Esophagus mucosa (tissue), 1 donor: Measurements from ENCODE around the gene PPCS. TPM values are rescaled to one million over a fixed set of nuclear protein-coding genes. Genes with fewer than 3 reads are reported as not detected.

Experiments
- ATAC-seq: fragments of 200-7000 bp; cut with Tn5 transposase; one replicate; pipeline ENCODE4 v1.9.1; 2020
- total RNA-seq: library from RNA; stranded (reverse); gene quantifications from one replicate; pipeline ENCODE4 v1.2.4, GENCODE V29; 2023
- donor health status: DM: yes; HTN: yes; CAD: no.

Gene PPCS
- 58.9 TPM for total RNA-seq

DNA sequence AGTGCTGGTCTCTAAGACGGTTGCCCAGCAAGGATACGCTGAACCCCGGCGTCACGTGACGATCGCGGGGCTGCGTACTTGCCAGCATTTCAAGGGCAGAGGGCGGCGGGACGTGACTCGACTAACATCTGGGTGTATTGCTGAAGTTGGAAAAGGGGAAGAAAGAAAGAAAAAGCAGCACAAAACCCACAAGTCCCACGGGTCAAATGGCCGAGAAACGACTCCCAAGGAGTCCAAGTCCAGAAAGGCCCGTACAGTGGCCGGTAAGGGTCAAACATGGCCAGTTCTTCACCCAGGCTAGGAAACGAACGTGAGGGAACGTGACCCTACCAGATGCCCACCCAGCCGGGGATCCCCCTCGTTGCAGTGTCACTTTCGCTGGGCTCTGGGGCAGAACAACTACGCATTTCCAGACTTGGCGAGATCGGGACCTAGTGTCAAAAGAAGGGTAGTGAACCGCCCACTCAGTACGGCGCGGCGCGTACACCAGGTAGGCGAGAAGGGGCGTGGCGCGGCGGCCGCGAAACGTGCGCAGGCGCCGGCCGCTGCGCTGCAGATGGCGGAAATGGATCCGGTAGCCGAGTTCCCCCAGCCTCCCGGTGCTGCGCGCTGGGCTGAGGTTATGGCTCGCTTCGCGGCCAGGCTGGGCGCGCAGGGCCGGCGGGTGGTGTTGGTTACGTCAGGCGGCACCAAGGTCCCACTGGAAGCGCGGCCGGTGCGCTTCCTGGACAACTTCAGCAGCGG is at the start of gene PPCS, which contains the start of gene ZMYND12:
Gene PPCS (plus strand): TSS at position 534 of the 744 bp plus-strand sequence. CDS start 23 bp downstream, at position 557.
Gene ZMYND12 (minus strand): TSS at position 13 of the 744 bp plus-strand sequence. CDS start 25 bp downstream, outside the sequence.
- ATAC-seq, result peak; percentile 97

- ATAC-seq, result no peak
These were observed 41.5 kb upstream of the PPCS start for GRCh38 chr1:42414551-42415496.

GRCh38 chr1:42417166-42417565 is 39.2 kb upstream of the PPCS start:
- no peak for ATAC-seq

GRCh38 chr1:42418516-42418915 is 37.8 kb upstream of the PPCS start:
- ATAC-seq, result no peak

GRCh38 chr1:42419126-42419821 is 37.1 kb upstream of the PPCS start:
- no peak for ATAC-seq

GRCh38 chr1:42420121-42420520 is 36.2 kb upstream of the PPCS start:
- ATAC-seq, result no peak

DNA sequence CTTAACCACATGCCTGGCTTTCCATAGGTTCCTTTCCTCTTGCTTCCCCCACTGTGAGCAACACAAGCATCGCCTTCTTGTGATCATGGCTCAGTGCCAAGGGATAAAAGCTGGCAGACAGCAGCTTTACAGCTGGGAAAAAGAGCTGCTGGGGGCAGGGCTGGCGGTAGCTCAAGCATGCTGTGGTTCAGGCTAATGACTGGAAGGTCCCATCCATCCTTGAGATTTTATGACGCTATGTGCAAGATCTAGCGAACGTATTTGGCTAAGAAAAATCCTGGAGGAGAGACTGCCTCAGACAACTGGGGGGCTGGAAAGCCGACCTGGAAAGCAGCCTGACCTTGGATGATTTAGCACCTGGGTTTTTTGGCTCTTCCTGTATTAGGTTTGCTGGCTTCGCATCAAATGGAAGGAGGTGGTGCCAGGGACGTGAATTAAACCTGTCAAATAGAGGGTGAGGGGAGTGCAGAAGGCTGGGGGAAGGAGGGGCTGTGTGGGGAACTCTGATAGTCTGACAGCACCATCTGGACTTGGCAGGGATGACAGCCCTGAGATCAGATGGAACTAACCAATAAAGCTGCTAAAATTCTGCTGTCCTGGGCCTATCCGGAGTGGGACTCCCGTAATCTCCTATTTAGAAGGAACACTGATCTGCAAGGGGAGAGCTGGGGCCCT is 35.3 kb upstream of the PPCS start:
- no peak for ATAC-seq

GRCh38 chr1:42422737-42423136 is 33.6 kb upstream of the PPCS start:
- ATAC-seq, result no peak

GRCh38 chr1:42423681-42424080 is 32.7 kb upstream of the PPCS start:
- no peak for ATAC-seq

DNA sequence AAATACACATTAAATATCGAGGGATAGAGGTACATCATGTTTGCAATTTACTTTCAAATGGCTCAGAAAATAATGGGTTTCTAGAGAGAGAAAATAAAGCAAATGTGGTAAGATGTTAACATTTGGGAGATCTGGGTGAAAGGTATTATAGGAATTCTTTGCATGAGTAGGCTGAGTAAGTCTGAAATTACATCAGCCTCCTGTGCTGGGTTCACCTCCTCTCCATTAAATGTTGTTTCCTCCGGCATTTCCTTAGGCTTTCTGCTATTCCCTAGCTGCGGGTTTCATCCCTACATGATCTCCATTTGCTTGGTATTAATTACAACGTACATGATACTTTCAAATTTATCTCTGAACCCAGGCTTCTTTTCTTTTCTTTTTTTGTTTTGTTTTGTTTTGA is 32.1 kb upstream of the PPCS start:
- ATAC-seq, result no peak

DNA sequence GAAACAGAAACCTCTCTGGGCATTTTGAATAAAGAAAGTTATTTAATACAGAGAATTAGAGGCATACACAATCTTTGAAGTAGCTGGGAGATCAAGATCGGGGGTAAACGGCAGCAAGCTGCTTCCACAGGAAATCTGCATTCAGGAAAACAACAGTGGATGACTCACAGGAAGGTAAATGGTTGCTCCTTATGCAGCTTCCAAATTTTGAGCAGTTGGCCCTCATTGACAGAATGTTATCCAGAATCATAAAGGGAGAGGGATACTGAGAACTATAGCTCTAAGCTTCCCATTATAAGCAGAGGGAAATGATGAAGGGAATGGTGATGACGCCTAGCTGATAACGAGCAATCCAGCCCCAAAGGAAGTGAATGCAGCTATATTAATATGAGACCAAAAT is 29.1 kb upstream of the PPCS start:
- ATAC-seq, result no peak

DNA sequence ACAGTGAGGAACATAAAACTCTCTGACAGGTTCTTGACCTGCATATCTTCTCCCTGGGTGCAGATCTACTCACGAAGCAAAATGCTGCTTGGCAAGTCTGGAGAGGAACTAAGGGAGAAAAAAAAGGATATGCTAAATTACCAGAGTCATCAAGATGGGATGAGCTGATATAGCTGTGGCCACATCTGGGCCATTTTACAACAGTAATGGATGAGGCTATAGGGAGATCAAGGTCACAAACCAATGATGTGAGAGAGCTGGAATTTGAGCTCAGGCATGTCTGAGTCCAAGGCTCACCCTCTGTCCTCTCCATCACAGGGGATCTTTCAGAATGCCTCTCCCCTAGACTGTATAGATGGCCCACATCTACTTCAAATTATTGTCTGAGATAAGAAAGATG is 26.7 kb upstream of the PPCS start:
- no peak for ATAC-seq

GRCh38 chr1:42430286-42431135 is 25.8 kb upstream of the PPCS start:
- no peak for ATAC-seq

GRCh38 chr1:42431514-42431913 is 24.8 kb upstream of the PPCS start:
- no peak for ATAC-seq

DNA sequence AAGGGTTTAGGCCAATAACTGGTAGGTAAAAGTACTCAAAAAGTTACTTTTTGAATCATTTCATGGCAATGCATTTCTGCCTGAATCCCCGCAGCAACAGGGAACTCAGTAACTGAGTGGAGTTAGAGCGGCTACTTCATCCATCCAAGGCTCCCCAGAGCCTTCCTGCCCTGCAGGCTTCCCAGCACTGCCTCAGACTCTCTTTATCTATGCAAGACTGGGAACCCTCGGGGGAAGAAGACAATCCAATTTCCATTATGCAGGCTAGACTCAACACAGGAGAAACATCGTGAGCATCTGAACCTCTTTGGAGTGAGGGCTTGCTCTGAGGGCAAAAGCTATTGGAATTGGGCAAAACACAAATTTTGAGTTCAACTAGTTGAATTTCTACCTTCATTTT is 23.6 kb upstream of the PPCS start:
- no peak for ATAC-seq

DNA sequence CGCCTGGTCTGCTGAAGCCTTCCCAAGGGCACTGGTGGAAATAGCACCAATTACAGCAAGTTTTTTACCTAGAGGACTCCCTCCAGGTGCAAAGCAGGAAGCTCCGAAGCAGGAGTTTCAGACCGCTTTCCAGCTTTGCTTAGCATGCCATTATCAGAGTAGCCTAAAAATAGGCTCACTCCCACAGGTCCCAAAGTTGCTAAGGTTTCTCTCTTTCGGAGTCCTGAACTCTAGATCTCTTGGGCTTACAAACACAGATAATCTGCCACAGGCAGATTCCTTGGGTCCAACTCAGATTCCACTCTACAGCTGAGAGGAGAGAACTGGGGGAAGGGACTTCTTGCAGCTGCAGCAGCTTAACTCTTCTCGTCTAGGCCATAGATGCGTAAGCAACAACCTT is 23.0 kb upstream of the PPCS start:
- ATAC-seq, result no peak

DNA sequence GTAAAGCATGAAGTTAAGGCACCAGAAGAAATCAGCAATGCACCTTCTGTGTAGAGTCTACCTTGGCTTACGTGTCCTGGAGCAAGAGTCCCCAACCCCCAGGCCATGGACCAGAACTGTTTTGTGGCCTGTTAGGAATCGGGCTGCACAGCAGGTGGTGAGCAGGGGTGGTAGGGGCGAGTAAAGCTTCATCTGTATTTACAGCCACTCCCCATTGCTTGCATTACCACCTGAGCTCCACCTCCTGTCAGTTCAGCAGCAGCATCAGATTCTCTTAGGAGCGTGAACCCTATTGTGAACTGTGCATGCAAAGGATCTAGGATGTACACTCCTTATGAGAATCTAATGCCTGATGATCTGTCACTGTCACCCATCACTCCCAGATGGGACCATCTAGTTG is 22.0 kb upstream of the PPCS start:
- no peak for ATAC-seq

DNA sequence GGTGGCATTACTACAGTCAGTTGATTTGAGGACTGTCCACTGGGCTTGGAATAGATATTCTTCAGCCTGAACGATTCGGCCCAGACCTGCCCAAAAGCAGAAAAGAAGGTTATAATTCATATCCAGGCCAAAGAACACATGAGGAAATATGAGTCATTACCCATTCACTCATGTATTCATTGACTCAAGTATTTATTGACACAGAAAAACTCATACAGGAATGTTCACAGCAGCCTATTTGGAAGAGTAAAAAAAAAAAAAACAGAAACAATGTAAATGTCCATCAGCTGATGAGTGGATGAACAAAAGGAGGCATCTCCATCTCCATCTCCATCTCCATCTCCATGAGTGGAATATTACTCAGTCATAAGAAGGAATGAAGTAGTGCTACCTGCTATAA is 16.4 kb upstream of the PPCS start:
- peak; percentile 82 for ATAC-seq

DNA sequence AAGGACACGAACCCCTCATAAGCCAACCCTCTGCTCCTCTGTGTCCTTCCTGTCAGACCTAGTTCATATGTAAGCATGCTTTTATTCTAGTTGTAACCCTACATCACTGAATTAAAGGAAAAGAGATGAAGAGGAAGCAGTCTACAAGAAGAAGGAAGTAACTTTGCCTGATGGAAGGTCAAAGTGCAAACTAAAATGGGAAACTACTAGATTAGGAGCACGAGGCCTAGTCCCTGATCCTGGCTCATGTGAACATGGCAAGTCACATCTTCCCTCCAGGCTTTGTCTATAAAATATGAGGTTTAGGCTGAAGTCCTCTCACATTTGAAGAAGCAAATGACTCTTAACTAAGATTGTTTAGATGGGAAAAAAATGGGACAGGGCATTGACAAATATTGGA is 13.7 kb upstream of the PPCS start:
- no peak for ATAC-seq

DNA sequence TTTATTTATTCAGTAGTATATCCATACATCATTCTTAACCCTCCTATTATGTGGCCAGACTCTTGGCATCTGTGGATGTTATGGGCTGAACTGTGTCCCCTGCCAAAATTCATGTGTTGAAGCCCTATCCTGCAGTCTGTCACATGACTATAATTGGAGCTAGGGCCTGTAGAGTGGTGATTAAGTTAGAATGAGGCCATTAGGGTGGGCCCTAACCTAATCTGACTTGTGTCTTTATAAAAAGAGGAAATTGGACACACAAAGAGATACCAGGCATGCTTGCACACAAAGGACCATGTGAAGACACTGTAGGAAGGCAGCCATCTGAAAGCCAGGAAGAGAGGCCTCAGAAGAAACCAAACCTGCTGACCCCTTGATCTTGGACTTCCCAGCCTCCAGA is 7.1 kb upstream of the PPCS start:
- ATAC-seq, result no peak

DNA sequence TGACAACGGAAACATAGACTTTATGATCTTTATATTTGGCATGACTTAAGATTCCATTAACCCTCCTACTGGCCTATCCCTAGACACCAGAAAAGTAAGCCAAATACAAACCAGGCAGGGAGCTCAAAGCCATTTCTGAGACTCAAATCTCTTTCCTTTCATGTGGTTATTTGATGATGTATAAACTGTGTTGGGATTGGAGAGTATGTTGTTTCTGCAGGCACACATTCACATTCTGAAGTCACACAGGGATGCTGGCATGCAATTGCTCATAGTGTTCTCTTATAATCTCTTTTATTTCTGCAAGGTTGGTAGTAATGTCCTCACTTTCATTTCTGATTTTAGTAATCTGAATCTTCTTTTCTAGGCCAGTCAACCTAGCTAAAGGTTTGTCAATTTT is 6.3 kb upstream of the PPCS start:
- no peak for ATAC-seq

DNA sequence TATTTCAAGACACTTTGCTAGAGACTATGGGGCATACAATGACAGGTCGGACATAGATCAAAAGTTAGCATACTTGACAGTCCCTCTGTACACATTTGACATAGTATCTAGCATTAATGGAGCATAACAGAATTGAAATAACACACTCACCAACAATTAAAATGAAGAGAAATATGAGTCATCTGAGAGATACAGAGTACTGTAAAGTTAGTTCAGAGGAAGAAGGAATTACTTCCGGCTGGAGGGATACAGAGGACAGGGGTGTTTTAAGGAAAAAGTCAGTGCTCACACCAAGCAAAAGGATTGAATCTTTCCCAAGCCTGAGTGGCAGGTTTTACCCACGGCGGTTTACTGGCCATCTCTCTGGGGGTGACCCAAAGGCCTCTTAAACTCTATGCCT is 3.0 kb upstream of the PPCS start:
- no peak for ATAC-seq
